ENCODE results near the gene WDR38. TPM values are rescaled to one million over a fixed set of nuclear protein-coding genes. Genes with fewer than 3 reads are reported as not detected.

Gene WDR38
- total RNA-seq, 4 donors from 2014 or later, result not detected

GRCh38 chr9:124809211-124809610, 44.0 kb upstream of the WDR38 start:
- no peak for TF ChIP-seq CTCF (IDR thresholded peaks at IDR 0.05)
- TF ChIP-seq POLR2AphosphoS5 (IDR thresholded peaks at IDR 0.05), result no peak
- no peak for TF ChIP-seq POLR2A (IDR thresholded peaks at IDR 0.05)
- in situ Hi-C loops (cut with MboI; ENCODE audit: low pct_ligation_motif_present in 1 of 4, low pct_unique_long_range_greater_than_20kb in 1 of 4, low sequenced_read_pairs in 3 of 4), result no loop called here
- Histone ChIP-seq H3K4me3 (no peak overlapping the region), H3K36me3 (no peaks in the 10 kb centered on the region), H3K4me1 (peaks cover 11 to 26% (median 24%) of the 10 kb centered on the region in 4 donors), H3K27me3 (no peaks in the 10 kb centered on the region), H3K9me3 (no peaks in the 10 kb centered on the region), H3K27ac (no peak overlapping the region)
- 92 to 93% methylated on average over 3 to 6 of the region's 6 CpGs for WGBS, 2 donors (ENCODE audit: low coverage in 1 of 2)
- no peak for DNase-seq
- intact Hi-C loops (cut with DNase I; ENCODE audit: low total_unique reads), result no loop called here

- H3K36me3 ChIP-seq, result no peaks in the 10 kb centered on the region
- DNase-seq, result no peak
- H3K27me3 ChIP-seq, result no peaks in the 10 kb centered on the region
- H3K4me3 ChIP-seq, result no peak overlapping the region
- H3K4me1 ChIP-seq, result peaks cover 11 to 26% (median 24%) of the 10 kb centered on the region in 4 donors
- peak overlapping the region in 3 of 4 donors; percentile 74 to 83 (median 80) for H3K27ac ChIP-seq
- intact Hi-C loops (cut with DNase I; ENCODE audit: low total_unique reads), result no loop called here
- in situ Hi-C loops (cut with MboI; ENCODE audit: low pct_ligation_motif_present in 1 of 4, low pct_unique_long_range_greater_than_20kb in 1 of 4, low sequenced_read_pairs in 3 of 4), result no loop called here
- 95 to 96% methylated on average over 20 to 58 of the region's 60 CpGs for WGBS, 2 donors (ENCODE audit: low coverage in 1 of 2)
- no peaks in the 10 kb centered on the region for H3K9me3 ChIP-seq
- no peak for TF ChIP-seq CTCF (IDR thresholded peaks at IDR 0.05)
- TF ChIP-seq POLR2A (IDR thresholded peaks at IDR 0.05), result no peak
- TF ChIP-seq POLR2AphosphoS5 (IDR thresholded peaks at IDR 0.05), result no peak
- no peak for TF ChIP-seq EP300 (IDR thresholded peaks at IDR 0.05; ENCODE audit: low read depth)
Observed at GRCh38 chr9:124809741-124810500, 43.3 kb upstream of the WDR38 start.

GRCh38 chr9:124810663-124811355, 42.5 kb upstream of the WDR38 start:
- peaks cover 11 to 26% (median 24%) of the 10 kb centered on the region in 4 donors for H3K4me1 ChIP-seq
- no peaks in the 10 kb centered on the region for H3K9me3 ChIP-seq
- TF ChIP-seq POLR2A (IDR thresholded peaks at IDR 0.05) (no peak), EP300 (IDR thresholded peaks at IDR 0.05; ENCODE audit: low read depth) (no peak), CTCF (IDR thresholded peaks at IDR 0.05) (no peak), POLR2AphosphoS5 (IDR thresholded peaks at IDR 0.05) (no peak)
- H3K4me3 ChIP-seq, result no peak overlapping the region
- intact Hi-C loops (cut with DNase I; ENCODE audit: low total_unique reads), result no loop called here
- DNase-seq, result no peak
- no peaks in the 10 kb centered on the region for H3K36me3 ChIP-seq
- peak overlapping the region; percentile 63 to 83 (median 77) for H3K27ac ChIP-seq
- in situ Hi-C loops (cut with MboI; ENCODE audit: low pct_ligation_motif_present in 1 of 4, low pct_unique_long_range_greater_than_20kb in 1 of 4, low sequenced_read_pairs in 3 of 4), result no loop called here
- no peaks in the 10 kb centered on the region for H3K27me3 ChIP-seq
- WGBS, 2 donors (ENCODE audit: low coverage in 1 of 2), result 60 to 74% methylated on average over 4 to 12 of the region's 12 CpGs

GRCh38 chr9:124812441-124812876, 40.8 kb upstream of the WDR38 start:
- Histone ChIP-seq H3K9me3 (no peaks in the 10 kb centered on the region), H3K27me3 (no peaks in the 10 kb centered on the region), H3K27ac (peak overlapping the region; percentile 13 to 83 (median 77)), H3K36me3 (no peaks in the 10 kb centered on the region), H3K4me3 (no peak overlapping the region), H3K4me1 (peaks cover 11 to 26% (median 24%) of the 10 kb centered on the region in 4 donors)
- intact Hi-C loops (cut with DNase I; ENCODE audit: low total_unique reads) (no loop called here), in situ Hi-C loops (cut with MboI; ENCODE audit: low pct_ligation_motif_present in 1 of 4, low pct_unique_long_range_greater_than_20kb in 1 of 4, low sequenced_read_pairs in 3 of 4) (no loop called here)
- TF ChIP-seq EP300 (IDR thresholded peaks at IDR 0.05; ENCODE audit: low read depth) (no peak), POLR2A (IDR thresholded peaks at IDR 0.05) (no peak), POLR2AphosphoS5 (IDR thresholded peaks at IDR 0.05) (no peak), CTCF (IDR thresholded peaks at IDR 0.05) (no peak)
- 58 to 100% methylated on average over 1 to 6 of the region's 6 CpGs for WGBS, 2 donors (ENCODE audit: low coverage in 1 of 2)
- DNase-seq, result peak; percentile 47
